OCI-LY3 (cell line): ENCODE data around the gene KCNIP4.

Experiments
- EZH2phosphoT487 ChIP-seq: fragments of 200-600 bp; shearing (Covaris generic); IDR thresholded peaks from 2 replicates; pipeline ENCODE4 v1.6.1; 2018; ENCODE audit warnings: antibody characterized with exemption, mixed run types, low read depth
- TF ChIP-seq, protein P1 (sequence below): fragments of 200-600, 300-600 bp; sonication (generic); IDR thresholded peaks from 2 replicates; pipeline ENCODE4 v1.5.1; 2014; ENCODE audit warnings: antibody characterized with exemption, low read length, low read depth

DNA sequence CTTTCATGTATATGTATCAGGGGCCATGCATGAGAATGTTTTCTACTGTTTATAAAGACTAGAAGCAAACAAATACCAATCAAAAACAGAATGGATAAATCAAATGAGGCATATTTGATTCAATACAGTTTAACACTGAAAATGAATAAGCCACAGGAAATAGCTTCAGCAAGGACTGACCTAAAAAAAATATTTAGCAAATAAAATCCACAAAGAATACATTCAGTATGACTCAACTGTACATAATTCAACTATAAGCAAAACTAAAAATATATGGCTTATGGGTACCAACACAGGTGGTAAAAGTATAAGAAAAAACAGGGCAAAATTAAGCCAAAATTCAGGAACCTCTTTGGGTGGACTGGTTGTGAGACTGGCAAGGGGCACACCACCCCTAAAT lies 112.9 kb downstream of the KCNIP4 start:
- TF ChIP-seq, protein P1, sequence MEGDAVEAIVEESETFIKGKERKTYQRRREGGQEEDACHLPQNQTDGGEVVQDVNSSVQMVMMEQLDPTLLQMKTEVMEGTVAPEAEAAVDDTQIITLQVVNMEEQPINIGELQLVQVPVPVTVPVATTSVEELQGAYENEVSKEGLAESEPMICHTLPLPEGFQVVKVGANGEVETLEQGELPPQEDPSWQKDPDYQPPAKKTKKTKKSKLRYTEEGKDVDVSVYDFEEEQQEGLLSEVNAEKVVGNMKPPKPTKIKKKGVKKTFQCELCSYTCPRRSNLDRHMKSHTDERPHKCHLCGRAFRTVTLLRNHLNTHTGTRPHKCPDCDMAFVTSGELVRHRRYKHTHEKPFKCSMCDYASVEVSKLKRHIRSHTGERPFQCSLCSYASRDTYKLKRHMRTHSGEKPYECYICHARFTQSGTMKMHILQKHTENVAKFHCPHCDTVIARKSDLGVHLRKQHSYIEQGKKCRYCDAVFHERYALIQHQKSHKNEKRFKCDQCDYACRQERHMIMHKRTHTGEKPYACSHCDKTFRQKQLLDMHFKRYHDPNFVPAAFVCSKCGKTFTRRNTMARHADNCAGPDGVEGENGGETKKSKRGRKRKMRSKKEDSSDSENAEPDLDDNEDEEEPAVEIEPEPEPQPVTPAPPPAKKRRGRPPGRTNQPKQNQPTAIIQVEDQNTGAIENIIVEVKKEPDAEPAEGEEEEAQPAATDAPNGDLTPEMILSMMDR: no peak
- TF ChIP-seq EZH2phosphoT487: no peak
